K562 (cell line): ENCODE data around the gene MKNK1. TPM values are rescaled to one million over a fixed set of nuclear protein-coding genes. Genes with fewer than 3 reads are reported as not detected.

Experiments used
- ATAC-seq: fragments of 200-7000 bp; cut with Tn5 transposase; 3 replicates; pipeline ENCODE4 v1.9.1; 2020; ENCODE audit warnings: moderate library complexity
- BruUV-seq: library from RNA; stranded (reverse); fragments of 400-500 nt; replicated peaks from 2 replicates; lab custom pipeline; 2021; lab: Mats Ljungman, UMichigan
- CTCF ChIA-PET: fragments of 300-600 bp; formaldehyde crosslinking; extraction: SDS; loops from one replicate; lab custom pipeline; 2021; ENCODE audit warnings: low intra/inter-chr PET ratio; lab: Yijun Ruan, JAX
- POLR2A ChIA-PET: fragments of 300-600, 350-650 bp; sonication (Branson Sonifier 250); formaldehyde crosslinking; extraction: SDS; loops from one replicate; lab custom pipeline; 2021; ENCODE audit warnings: antibody characterized with exemption, inconsistent platforms; lab: Yijun Ruan, JAX
- DNase-seq, 4 experiments: peaks; one replicate each; pipeline versions ENCODE4 v3.0.0 to v3.0.0-alpha.2; 2011 to 2018; ENCODE audit warnings: low spot score in 3 of 4, mixed read lengths in 3 of 4; ENCODE audit errors: extremely low read depth in 1 of 4
- FAIRE-seq: peaks from 2 replicates; lab custom pipeline; 2011; peaks lifted over from hg19 to GRCh38; lab: Jason Lieb, UNC
- H2AFZ ChIP-seq: 2 replicates; pipeline ENCODE4 v1.6.0; 2011; ENCODE audit warnings: low read depth, low read length, control low read depth, inconsistent platforms
- H3K27ac ChIP-seq: fragments of 200-600 bp; 3 replicates; pipeline ENCODE4 v1.8.0; 2011; ENCODE audit warnings: low read depth, mild to moderate bottlenecking, control low read depth, inconsistent platforms, low read length, moderate library complexity, mixed read lengths; ENCODE audit errors: extremely low read depth
- H3K27me3 ChIP-seq, 2 experiments: fragments of 300-600 bp in 1 of 2; 2 replicates in 1 of 2; 3 replicates in 1 of 2; pipeline versions ENCODE4 v1.6.0 to v1.8.0; 2011; ENCODE audit warnings: inconsistent platforms in 2 of 2, low read length in 2 of 2, mild to moderate bottlenecking in 1 of 2, mixed read lengths in 1 of 2, moderate library complexity in 1 of 2; ENCODE audit not compliant: control insufficient read depth in 2 of 2, insufficient read depth in 2 of 2
- H3K36me3 ChIP-seq: fragments of 300-600 bp; 3 replicates; pipeline ENCODE4 v1.8.0; 2011; ENCODE audit warnings: mild to moderate bottlenecking, low read length, inconsistent platforms; ENCODE audit not compliant: control insufficient read depth, insufficient read depth
- H3K4me1 ChIP-seq, 2 experiments: fragments of 200-600 bp in 1 of 2; replicated peaks in 1 of 2; 2 replicates in 1 of 2; 3 replicates in 1 of 2; pipeline versions ENCODE4 v1.5.1 to v1.8.0; 2011; ENCODE audit warnings: inconsistent platforms in 2 of 2, low read length in 2 of 2, mild to moderate bottlenecking in 1 of 2, mixed read lengths in 1 of 2, moderate library complexity in 1 of 2; ENCODE audit not compliant: control insufficient read depth in 2 of 2, insufficient read depth in 2 of 2
- H3K4me2 ChIP-seq: 2 replicates; pipeline ENCODE4 v1.6.1; 2011; ENCODE audit warnings: low read length, control low read depth, inconsistent platforms, mixed read lengths; ENCODE audit not compliant: insufficient read depth
- H3K4me3 ChIP-seq: fragments of 200-600 bp; sonication (generic), shearing (Covaris generic); 2 replicates; pipeline ENCODE4 v1.5.1; 2016; ENCODE audit warnings: control low read depth, inconsistent platforms
- H3K79me2 ChIP-seq: fragments of 200-600 bp; 3 replicates; pipeline ENCODE4 v1.8.0; 2011; ENCODE audit warnings: low read length, inconsistent platforms; ENCODE audit not compliant: control insufficient read depth, insufficient read depth
- H3K9ac ChIP-seq, 2 experiments: 2 replicates each; pipeline versions ENCODE4 v1.6.0 to v1.6.1; 2011; ENCODE audit warnings: low read depth in 2 of 2, low read length in 2 of 2, control low read depth in 1 of 2, inconsistent platforms in 1 of 2, mild to moderate bottlenecking in 1 of 2, mixed read lengths in 1 of 2; ENCODE audit not compliant: insufficient read depth in 1 of 2
- H3K9me1 ChIP-seq: one replicate; pipeline ENCODE4 v1.6.0; 2011; ENCODE audit warnings: inconsistent platforms, mild to moderate bottlenecking, low read length, moderate library complexity; ENCODE audit not compliant: control insufficient read depth, insufficient read depth
- H3K9me3 ChIP-seq: replicated peaks from 2 replicates; pipeline ENCODE4 v1.5.1; 2011; ENCODE audit warnings: low read depth, low read length, inconsistent platforms; ENCODE audit not compliant: control insufficient read depth, insufficient read depth
- H4K20me1 ChIP-seq: replicated peaks from 2 replicates; pipeline ENCODE4 v1.6.1; 2011; ENCODE audit warnings: low read length, inconsistent platforms, mixed read lengths; ENCODE audit not compliant: control insufficient read depth, insufficient read depth
- CHD1 ChIP-seq: fragments of 200-600 bp; sonication (generic); IDR thresholded peaks from one replicate; pipeline ENCODE4 v1.6.1; 2012; ENCODE audit warnings: mild to moderate bottlenecking, moderate library complexity, low read length, inconsistent platforms
- CREBBP ChIP-seq: IDR thresholded peaks from one replicate; pipeline ENCODE4 v1.6.1; 2012; ENCODE audit warnings: low read depth, mild to moderate bottlenecking, control low read depth, inconsistent platforms, low read length
- EP400 ChIP-seq: fragments of 450-650 bp; IDR thresholded peaks from 2 replicates; pipeline ENCODE4 v1.6.1; 2017; ENCODE audit warnings: antibody characterized with exemption, mild to moderate bottlenecking, moderate library complexity
- FOXK1 ChIP-seq: sonication (generic); formaldehyde crosslinking; IDR thresholded peaks from 2 replicates; pipeline ENCODE4 v1.8.0; 2022; ENCODE audit warnings: missing genetic modification reagents, mild to moderate bottlenecking, borderline replicate concordance
- HNRNPH1 ChIP-seq: fragments of 200-400 bp; formaldehyde crosslinking; optimal IDR thresholded peaks from 2 replicates; pipeline ENCODE3; 2017; ENCODE audit warnings: low read depth, mild to moderate bottlenecking, low read length, moderate library complexity
- JUNB ChIP-seq: fragments of 450-650 bp; formaldehyde crosslinking; conservative IDR thresholded peaks from 2 replicates; pipeline ENCODE4 v1.4.0; 2020; ENCODE audit warnings: mild to moderate bottlenecking
- MTF1 ChIP-seq: fragments of 250-450 bp; sonication (Bioruptor Pico); IDR thresholded peaks from 2 replicates; pipeline ENCODE4 v1.9.0; 2021; ENCODE audit warnings: moderate library complexity, mild to moderate bottlenecking, inconsistent platforms, borderline replicate concordance
- PCBP2 ChIP-seq: fragments of 200-400 bp; formaldehyde crosslinking; IDR thresholded peaks from 2 replicates; pipeline ENCODE4 v1.6.1; 2018; ENCODE audit warnings: low read length, low read depth, mild to moderate bottlenecking, moderate library complexity; ENCODE audit not compliant: poor library complexity, severe bottlenecking
- WGBS: fragments of 100-300 bp; shearing (Covaris generic); methylation state at CpG from one replicate; pipeline ENCODE4 v1.1.6; 2016; ENCODE audit warnings: low coverage, mixed read lengths; ENCODE audit not compliant: insufficient coverage; ENCODE audit errors: missing lambda C conversion rate; 5-methylcytosine and 5-hydroxymethylcytosine counted together
- in situ Hi-C: fragments of 300-500 bp; cut with MboI; formaldehyde crosslinking; loops from 4 replicates; pipeline ENCODE4 v1.15.0; 2018; ENCODE audit warnings: inconsistent platforms, mixed read lengths
- intact Hi-C: fragments of 100-400 bp; cut with micrococcal nuclease; formaldehyde crosslinking; loops from 2 replicates; pipeline ENCODE4 v1.14.2; 2022
- polyA plus RNA-seq, 8 experiments: library from polyadenylated mRNA; depleted of rRNA in 4 of 8; stranded (reverse) in 5 of 8; unstranded in 3 of 8; fragments of >200 nt; fragmentation: Nextera tagmentation in 2 of 8; fragmentation: Illumina TruSeq in 1 of 8; extraction: Ambion mirVana in 2 of 8; extraction: Trizol in 1 of 8; gene quantifications; 2 replicates each; pipeline versions ENCODE4 v1.2.1 to v1.2.3, GENCODE V29; 2011 to 2014; ENCODE audit warnings: inconsistent platforms in 1 of 8, missing spikeins in 1 of 8
- total RNA-seq, 7 experiments: library from RNA; depleted of rRNA in 6 of 7; stranded (reverse); fragments of >200 nt in 6 of 7; fragmentation: Illumina TruSeq in 2 of 7; extraction: Trizol in 2 of 7; gene quantifications; 2 replicates each; pipeline versions ENCODE4 v1.2.1 to v1.2.3, GENCODE V29; 2011 to 2021; ENCODE audit warnings: low replicate concordance in 1 of 7
- TF ChIP-seq, protein P1 (sequence below): fragments of 250-450 bp; sonication (Bioruptor Pico); IDR thresholded peaks from 2 replicates; pipeline ENCODE4 v1.9.0; 2021; ENCODE audit warnings: mild to moderate bottlenecking

The MKNK1 gene
- total and polyA plus RNA-seq, 9 of the 15 experiments (the other 6 are each of a cell fraction or from before 2014, with no cell fraction given): 27.7 to 51.3 (median 43.7) TPM

DNA sequence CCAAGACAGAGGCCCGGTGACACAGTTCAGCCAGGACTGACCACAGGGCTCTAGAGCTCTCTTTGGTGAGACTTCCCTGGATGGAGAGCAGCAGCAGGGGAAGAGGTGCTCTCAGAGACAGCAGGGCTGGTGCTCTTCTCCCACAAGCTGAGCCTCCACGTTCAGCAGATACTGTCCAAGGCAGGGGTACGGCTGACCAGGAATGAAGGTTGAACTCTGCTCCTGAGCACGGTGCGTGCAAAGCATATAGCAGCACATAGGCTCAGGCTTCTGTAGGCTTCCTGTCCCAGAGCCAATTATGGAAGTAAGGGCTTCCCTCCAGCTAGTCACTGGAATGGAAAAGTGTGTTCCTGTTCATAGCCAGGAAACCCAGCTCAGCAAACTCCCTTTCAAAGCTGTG is 90.5 kb downstream of the MKNK1 start:
- Histone ChIP-seq H3K9me3 (no peaks in the 10 kb centered on the region), H3K27ac (no peak overlapping the region), H3K9me1 (no peaks in the 10 kb centered on the region), H2AFZ (no peak overlapping the region), H3K79me2 (no peaks in the 10 kb centered on the region), H4K20me1 (no peaks in the 10 kb centered on the region), H3K4me3 (no peak overlapping the region)
- DNase-seq: no peak
- intact Hi-C loops: no loop called here
- POLR2A ChIA-PET: interaction anchor here (0.5 to 2.5 kb wide), 5 partner anchors 9 to 54 kb away, joined by 3 to 7 read pairs (median 4); no protein-coding TSS in a partner anchor
- TF ChIP-seq EP400: no peak
- no peak for TF ChIP-seq JUNB (CRISPR knock-in tag)
- TF ChIP-seq CREBBP: no peak
- no peak for TF ChIP-seq CHD1
- TF ChIP-seq FOXK1 (CRISPR knock-in tag): no peak
- TF ChIP-seq, protein P1, sequence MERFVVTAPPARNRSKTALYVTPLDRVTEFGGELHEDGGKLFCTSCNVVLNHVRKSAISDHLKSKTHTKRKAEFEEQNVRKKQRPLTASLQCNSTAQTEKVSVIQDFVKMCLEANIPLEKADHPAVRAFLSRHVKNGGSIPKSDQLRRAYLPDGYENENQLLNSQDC (CRISPR knock-in tag): no peak
- TF ChIP-seq PCBP2: no peak
- no peak for TF ChIP-seq MTF1 (CRISPR knock-in tag)
- no peak for TF ChIP-seq HNRNPH1
- TF ChIP-seq, all 486 proteins: peak for 0
- Histone ChIP-seq H3K36me3 (no peaks in the 10 kb centered on the region), H3K4me2 (no peak overlapping the region), H3K9ac (peak overlapping the region in 1 of 2 experiments; percentile 68; a peak in 1 of 4 replicates), H3K4me1 (peaks cover 33 to 64% of the 10 kb centered on the region in 2 experiments), H3K27me3 (no peaks in the 10 kb centered on the region)
- FAIRE-seq: no peak
- in situ Hi-C loops: no loop called here
- CTCF ChIA-PET: no interaction called here
- no TSS peak for BruUV-seq
- 54% methylated on average over 5 of the region's 5 CpGs for WGBS
- no peak for ATAC-seq
